HCT116 (cell line): ENCODE measurements around the gene HCN4. TPM values are rescaled to one million over a fixed set of nuclear protein-coding genes. Genes with fewer than 3 reads are reported as not detected.

Experiments
- ATAC-seq: fragments of 200-7000 bp; cut with Tn5 transposase; 2 replicates; pipeline ENCODE4 v1.9.1; 2020; ENCODE audit warnings: mild to moderate bottlenecking, moderate library complexity
- BruUV-seq: library from RNA; stranded (reverse); fragments of 400-500 nt; replicated peaks from 2 replicates; lab custom pipeline; 2021; lab: Mats Ljungman, UMichigan
- CTCF ChIA-PET: fragments of 300-600 bp; sonication (Branson Sonifier 250); formaldehyde crosslinking; loops from one replicate; lab custom pipeline; 2021; ENCODE audit warnings: antibody characterized with exemption; lab: Charles Lee
- POLR2A ChIA-PET: fragments of 300-600, 350-600 bp; sonication (Branson Sonifier 250); formaldehyde crosslinking; loops from one replicate; lab custom pipeline; 2021; ENCODE audit warnings: antibody characterized with exemption; lab: Charles Lee
- RAD21 ChIA-PET, 2 experiments: fragments of 300-600 bp; sonication (Branson Sonifier 250); formaldehyde crosslinking; loops; one replicate each; lab custom pipeline; 2023; ENCODE audit warnings: low total read pairs in 2 of 2; ENCODE audit not compliant: uncharacterized antibody in 2 of 2, unreplicated experiment in 2 of 2, low non-redundant PET in 1 of 2; lab: Charles Lee
- DNase-seq: peaks from one replicate; pipeline ENCODE4 v3.0.0-alpha.2; 2010; ENCODE audit warnings: low read depth, low spot score
- H2AFZ ChIP-seq: fragments of 200-600 bp; shearing (Covaris generic), sonication (generic); 2 replicates; pipeline ENCODE4 v1.6.1; 2017; ENCODE audit warnings: low read depth, mixed run types, mixed read lengths, antibody characterized with exemption, low read length; ENCODE audit not compliant: poor library complexity, severe bottlenecking
- H3K27ac ChIP-seq: 2 replicates; pipeline ENCODE4 v1.5.1; 2012; ENCODE audit warnings: low read depth, low read length
- H3K27me3 ChIP-seq: fragments of 200-600 bp; sonication (generic); 2 replicates; pipeline ENCODE4 v1.6.1; 2016; ENCODE audit warnings: mixed run types, low read length, mixed read lengths; ENCODE audit not compliant: insufficient read depth
- H3K36me3 ChIP-seq, 2 experiments: fragments of 200-500 bp in 1 of 2; fragments of 200-600 bp in 1 of 2; sonication (Bioruptor generic) in 1 of 2; sonication (generic) in 1 of 2; 2 replicates each; pipeline versions ENCODE4 v1.5.1 to v1.6.1; 2014 to 2016; ENCODE audit warnings: low read length in 2 of 2, inconsistent platforms in 1 of 2, mixed read lengths in 1 of 2, mixed run types in 1 of 2; ENCODE audit not compliant: insufficient read depth in 2 of 2, control insufficient read depth in 1 of 2
- H3K4me1 ChIP-seq, 2 experiments: fragments of 200-600 bp in 1 of 2; sonication (generic) in 1 of 2; 2 replicates each; pipeline versions ENCODE4 v1.5.1 to v1.6.1; 2012 to 2017; ENCODE audit warnings: low read length in 2 of 2, inconsistent platforms in 1 of 2, mild to moderate bottlenecking in 1 of 2, mixed read lengths in 1 of 2, mixed run types in 1 of 2, moderate library complexity in 1 of 2; ENCODE audit not compliant: insufficient read depth in 2 of 2, control insufficient read depth in 1 of 2
- H3K4me2 ChIP-seq: fragments of 200-600 bp; sonication (generic); 2 replicates; pipeline ENCODE4 v1.6.1; 2017; ENCODE audit warnings: mixed run types, low read length, mixed read lengths
- H3K4me3 ChIP-seq, 2 experiments: fragments of 200-600 bp in 1 of 2; sonication (generic) in 1 of 2; replicated peaks in 1 of 2; 2 replicates each; pipeline ENCODE4 v1.5.1; 2011 to 2016; ENCODE audit warnings: low read length in 2 of 2, control low read depth in 1 of 2, low read depth in 1 of 2, mild to moderate bottlenecking in 1 of 2, mixed read lengths in 1 of 2, mixed run types in 1 of 2
- H3K79me2 ChIP-seq: fragments of 200-600 bp; sonication (generic); 2 replicates; pipeline ENCODE4 v1.6.1; 2017; ENCODE audit warnings: mild to moderate bottlenecking, mixed run types, low read length, moderate library complexity, mixed read lengths; ENCODE audit not compliant: insufficient read depth
- H3K9ac ChIP-seq: fragments of 200-600 bp; sonication (generic); 2 replicates; pipeline ENCODE4 v1.6.1; 2016; ENCODE audit warnings: low read length, mixed read lengths
- H3K9me2 ChIP-seq: fragments of 200-600 bp; sonication (generic), shearing (Covaris generic); 2 replicates; pipeline ENCODE4 v1.6.1; 2017; ENCODE audit warnings: mixed run types, mild to moderate bottlenecking, moderate library complexity; ENCODE audit not compliant: insufficient read depth
- H3K9me3 ChIP-seq, 2 experiments: fragments of 200-500 bp in 1 of 2; fragments of 200-600 bp in 1 of 2; sonication (Bioruptor generic) in 1 of 2; sonication (generic) in 1 of 2; 2 replicates each; pipeline ENCODE4 v1.6.1; 2014 to 2017; ENCODE audit warnings: low read length in 2 of 2, mixed read lengths in 2 of 2, inconsistent platforms in 1 of 2, low read depth in 1 of 2, mild to moderate bottlenecking in 1 of 2, mixed run types in 1 of 2, moderate library complexity in 1 of 2; ENCODE audit not compliant: control insufficient read depth in 1 of 2, insufficient read depth in 1 of 2
- H4K20me1 ChIP-seq: fragments of 200-600 bp; sonication (generic), shearing (Covaris generic); 2 replicates; pipeline ENCODE4 v1.6.1; 2017; ENCODE audit warnings: mixed run types, mild to moderate bottlenecking, moderate library complexity; ENCODE audit not compliant: insufficient read depth
- CBX3 ChIP-seq: IDR thresholded peaks from 2 replicates; pipeline ENCODE4 v1.6.1; 2012; ENCODE audit warnings: low read depth
- CTCF ChIP-seq, 3 experiments: fragments of 200-600 bp in 1 of 3; sonication (generic) in 1 of 3; IDR thresholded peaks in 2 of 3; conservative IDR thresholded peaks in 1 of 3; 2 replicates each; pipeline ENCODE4 v1.5.1; 2012 to 2017; ENCODE audit warnings: low read depth in 2 of 3, low read length in 2 of 3, antibody characterized with exemption in 1 of 3, borderline replicate concordance in 1 of 3, control low read depth in 1 of 3, mild to moderate bottlenecking in 1 of 3, mixed read lengths in 1 of 3, mixed run types in 1 of 3, moderate library complexity in 1 of 3; ENCODE audit not compliant: insufficient read depth in 1 of 3
- EGR1 ChIP-seq: IDR thresholded peaks from 2 replicates; pipeline ENCODE4 v1.6.1; 2012; ENCODE audit warnings: low read depth
- ELF1 ChIP-seq: IDR thresholded peaks from 2 replicates; pipeline ENCODE4 v1.6.1; 2012; ENCODE audit warnings: low read depth, borderline replicate concordance
- EZH2 ChIP-seq: fragments of 200-600 bp; sonication (generic); IDR thresholded peaks from 2 replicates; pipeline ENCODE4 v1.6.1; 2017; ENCODE audit warnings: antibody characterized with exemption, mixed run types
- EZH2phosphoT487 ChIP-seq: fragments of 200-600 bp; IDR thresholded peaks from 2 replicates; pipeline ENCODE4 v1.6.1; 2018; ENCODE audit warnings: antibody characterized with exemption, borderline replicate concordance
- FOSL1 ChIP-seq: IDR thresholded peaks from 2 replicates; pipeline ENCODE4 v1.6.1; 2012; ENCODE audit warnings: low read depth
- JUND ChIP-seq: IDR thresholded peaks from 2 replicates; pipeline ENCODE4 v1.6.1; 2012
- MAX ChIP-seq: IDR thresholded peaks from 2 replicates; pipeline ENCODE4 v1.6.1; 2012
- POLR2AphosphoS5 ChIP-seq: IDR thresholded peaks from 2 replicates; pipeline ENCODE4 v1.6.1; 2011; ENCODE audit warnings: mild to moderate bottlenecking, low read depth, low read length, moderate library complexity
- REST ChIP-seq: IDR thresholded peaks from 2 replicates; pipeline ENCODE4 v1.6.1; 2012; ENCODE audit warnings: low read depth
- SIN3A ChIP-seq: IDR thresholded peaks from 2 replicates; pipeline ENCODE4 v1.6.1; 2012; ENCODE audit warnings: low read depth
- SP1 ChIP-seq: IDR thresholded peaks from 2 replicates; pipeline ENCODE4 v1.6.1; 2012; ENCODE audit warnings: low read depth
- SRF ChIP-seq: IDR thresholded peaks from 2 replicates; pipeline ENCODE4 v1.6.1; 2012; ENCODE audit warnings: low read depth
- TCF7L2 ChIP-seq: IDR thresholded peaks from 2 replicates; pipeline ENCODE4 v1.7.0; 2011; ENCODE audit warnings: borderline replicate concordance, inconsistent platforms; ENCODE audit not compliant: insufficient read depth, insufficient read length; ENCODE audit errors: extremely low read depth
- YY1 ChIP-seq: IDR thresholded peaks from 2 replicates; pipeline ENCODE4 v1.6.1; 2011; ENCODE audit warnings: low read length, low read depth, moderate library complexity, mild to moderate bottlenecking; ENCODE audit not compliant: insufficient replicate concordance; ENCODE audit errors: extremely low read depth
- ZBTB33 ChIP-seq: IDR thresholded peaks from 2 replicates; pipeline ENCODE4 v1.6.1; 2011; ENCODE audit warnings: mild to moderate bottlenecking, low read length, moderate library complexity; ENCODE audit not compliant: insufficient replicate concordance; ENCODE audit errors: extremely low read depth
- ZNF274 ChIP-seq: fragments of 200-500 bp; sonication (Bioruptor generic); IDR thresholded peaks from 2 replicates; pipeline ENCODE4 v1.6.1; 2014; ENCODE audit warnings: mild to moderate bottlenecking, low read depth, low read length, inconsistent platforms
- intact Hi-C: fragments of 100-400 bp; cut with micrococcal nuclease; formaldehyde crosslinking; loops from 2 replicates; pipeline ENCODE4 v1.10.0; 2022
- total RNA-seq: library from RNA; stranded (reverse); gene quantifications from one replicate; pipeline ENCODE4 v1.2.1, GENCODE V29; 2021; ENCODE audit not compliant: unreplicated experiment

HCN4 gene
- total RNA-seq, 1 experiment from 2014 or later = 1.7 TPM

- RAD21 ChIA-PET = no interaction called here
- CTCF ChIA-PET = interaction anchor here (1.7 kb wide), 1 partner anchor 9 kb away, joined by 6 read pairs; no protein-coding TSS in a partner anchor
- POLR2A ChIA-PET = no interaction called here
- Histone ChIP-seq H4K20me1 (no peaks in the 10 kb centered on the region), H3K4me1 (no peaks in the 10 kb centered on the region), H3K9me3 (no peaks in the 10 kb centered on the region), H3K27ac (no peak overlapping the region), H3K79me2 (no peaks in the 10 kb centered on the region), H3K4me3 (no peak overlapping the region), H3K27me3 (no peaks in the 10 kb centered on the region), H3K36me3 (no peaks in the 10 kb centered on the region; a peak in 1 of 4 replicates), H3K9ac (no peak overlapping the region), H3K4me2 (no peak overlapping the region), H3K9me2 (no peaks in the 10 kb centered on the region), H2AFZ (no peak overlapping the region)
- no TSS peak for BruUV-seq
- ATAC-seq (no peak), DNase-seq (no peak)
- intact Hi-C loops = no loop called here
- no peak for TF ChIP-seq CBX3
- no peak for TF ChIP-seq SP1
- no peak for TF ChIP-seq CTCF (IDR thresholded peaks at IDR 0.05 in 2 of 3, conservative IDR thresholded peaks at IDR 0.05 in 1 of 3; ENCODE audit: borderline replicate concordance in 1 of 3, insufficient read depth in 1 of 3, low read depth in 2 of 3, low read length in 2 of 3)
- TF ChIP-seq ZNF274 = no peak
- TF ChIP-seq FOSL1 = no peak
- TF ChIP-seq ELF1 = no peak
- TF ChIP-seq YY1 = no peak
- no peak for TF ChIP-seq ZBTB33
- no peak for TF ChIP-seq EZH2
- no peak for TF ChIP-seq MAX
- no peak for TF ChIP-seq SIN3A
- TF ChIP-seq SRF = no peak
- TF ChIP-seq EZH2phosphoT487 = no peak
- no peak for TF ChIP-seq JUND
- no peak for TF ChIP-seq EGR1
- TF ChIP-seq TCF7L2 = no peak
- no peak for TF ChIP-seq POLR2AphosphoS5
- no peak for TF ChIP-seq REST
Measured at GRCh38 chr15:73282567-73283365, 86.0 kb downstream of the HCN4 start.
